ENCODE measurements around the gene NLN. TPM values are rescaled to one million over a fixed set of nuclear protein-coding genes. Genes with fewer than 3 reads are reported as not detected.
"Not testable (repeated sequence)": the region's sequence is repeated elsewhere in the genome, so short reads cannot be mapped to it uniquely, and the experiment has no call there.

NLN gene
- total and polyA plus RNA-seq, 5 experiments from 2014 or later, result 2.3 to 7.2 (median 4.4) TPM

DNA sequence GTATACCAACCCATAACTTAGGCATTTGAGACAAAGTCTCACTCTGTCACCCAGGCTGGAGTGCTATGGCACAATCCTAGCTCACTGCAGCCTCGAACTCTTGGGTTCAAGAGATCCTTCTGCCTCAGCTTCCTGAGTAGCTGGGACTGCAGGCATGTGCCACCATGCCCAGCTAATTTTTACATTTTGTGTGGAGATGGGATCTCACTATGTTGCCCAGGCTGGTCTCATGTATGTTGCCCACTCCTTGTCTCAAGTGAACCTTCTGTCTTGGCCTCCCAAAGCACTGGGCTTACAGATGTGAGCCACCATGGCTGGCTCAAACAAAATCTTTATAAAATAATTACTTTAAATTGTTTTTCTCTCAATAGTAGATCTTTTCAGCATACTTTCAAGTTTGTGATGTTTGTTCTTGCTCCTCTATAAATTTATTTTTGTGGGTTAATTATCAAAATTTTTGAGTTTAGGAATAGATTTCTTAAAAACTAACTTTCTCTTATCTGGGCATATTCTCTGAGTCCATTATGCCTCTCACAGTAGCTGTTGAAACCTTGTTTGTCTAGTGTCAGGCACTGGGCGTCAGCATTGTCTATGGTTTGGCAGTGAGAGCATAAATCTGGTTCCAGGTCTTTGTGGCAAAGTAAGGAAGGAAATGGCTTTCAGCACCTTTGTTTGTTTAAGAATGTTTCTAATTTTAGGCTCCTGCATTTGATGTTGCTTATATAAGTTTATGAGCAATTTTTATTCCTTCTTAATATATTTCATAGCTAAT is 38.7 kb downstream of the NLN start:
- POLR2A ChIA-PET, result interaction anchor here (1.0 to 1.9 kb wide), 7 partner anchors 20 to 413 kb away, joined by 3 to 7 read pairs (median 4); partner anchors contain the start of genes ERBIN and SREK1
- ATAC-seq, result peak; percentile 100
- H3K36me3 Mint-ChIP-seq, result peaks cover 0 to 2% (median 0%) of the 10 kb centered on the region in 3 donors
- H3K4me1 Mint-ChIP-seq, result peaks cover 2 to 7% (median 4%) of the 10 kb centered on the region in 4 donors
- peak overlapping the region in 5 of 10 donors; percentile 3 to 39 (median 9) for H3K27ac Mint-ChIP-seq
- DNase-seq, result peak; percentile 13 to 79 (median 62)
- no peaks in the 10 kb centered on the region for H3K27me3 Mint-ChIP-seq
- peak overlapping the region in 2 of 10 donors; percentile 2 to 22 for H3K4me3 Mint-ChIP-seq
- no peaks in the 10 kb centered on the region for H3K9me3 Mint-ChIP-seq

DNA sequence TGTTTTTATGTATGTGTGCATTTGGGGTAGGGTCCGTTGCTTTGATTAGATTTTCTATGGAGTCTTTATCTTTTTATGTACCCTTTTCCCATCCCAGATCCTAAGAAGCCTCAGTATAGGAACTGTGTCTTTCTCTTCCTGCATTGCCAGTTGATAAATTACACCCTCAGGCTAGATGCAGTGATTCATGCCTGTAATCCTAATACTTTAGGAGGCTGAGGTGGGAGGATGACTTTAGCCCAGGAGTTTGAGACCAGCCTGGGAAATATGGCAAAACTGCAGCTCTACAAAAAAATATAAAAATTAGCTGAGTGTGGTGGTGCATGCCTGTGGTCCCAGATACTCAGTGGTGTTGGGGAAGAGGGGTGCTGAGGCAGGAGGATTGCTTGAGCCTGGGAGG is 40.2 kb downstream of the NLN start:
- Mint-ChIP-seq H3K4me1 (peaks cover 3 to 7% (median 5%) of the 10 kb centered on the region in 4 donors), H3K9me3 (peaks cover 0 to 8% (median 0%) of the 10 kb centered on the region in 9 donors), H3K27ac (peak overlapping the region in 1 of 10 donors; percentile 28), H3K36me3 (peaks cover 0 to 7% (median 4%) of the 10 kb centered on the region in 3 donors), H3K27me3 (peaks cover 0 to 2% (median 0%) of the 10 kb centered on the region in 5 donors), H3K4me3 (no peak overlapping the region)
- DNase-seq (no peak), ATAC-seq (no peak)
- POLR2A ChIA-PET, result interaction anchor here (1.3 to 1.9 kb wide), 2 partner anchors 164 to 166 kb away, joined by 3 to 6 read pairs; partner anchors contain the start of gene ERBIN

DNA sequence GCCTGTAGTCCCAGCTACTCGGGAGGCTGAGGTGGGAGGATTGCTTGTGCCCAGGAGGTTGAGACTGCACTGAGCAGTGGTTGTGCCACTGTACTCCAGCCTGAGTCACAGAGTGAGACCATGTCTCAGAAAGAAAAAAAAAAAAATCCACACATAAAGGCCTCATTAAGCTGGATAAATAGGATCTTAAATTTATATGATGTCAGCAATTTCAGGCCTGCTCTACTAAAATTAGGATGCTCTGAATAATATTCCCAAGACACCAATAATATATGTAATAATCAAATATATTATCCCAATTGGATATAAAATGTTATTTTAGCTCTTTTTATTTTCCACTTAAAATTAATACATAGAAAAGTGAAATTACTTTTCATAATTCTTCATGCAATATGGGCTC is 43.6 kb downstream of the NLN start:
- Mint-ChIP-seq H3K27ac (no peak overlapping the region), H3K9me3 (peaks cover 0 to 15% (median 3%) of the 10 kb centered on the region in 9 donors), H3K4me1 (peaks cover 3 to 6% (median 5%) of the 10 kb centered on the region in 4 donors), H3K36me3 (peaks cover 0 to 10% (median 9%) of the 10 kb centered on the region in 3 donors), H3K4me3 (no peak overlapping the region), H3K27me3 (peaks cover 0 to 2% (median 0%) of the 10 kb centered on the region in 5 donors)
- DNase-seq (no peak), ATAC-seq (no peak)
- POLR2A ChIA-PET, result interaction anchor here (0.7 kb wide), 1 partner anchor 146 kb away, joined by 4 read pairs; no protein-coding TSS in a partner anchor

DNA sequence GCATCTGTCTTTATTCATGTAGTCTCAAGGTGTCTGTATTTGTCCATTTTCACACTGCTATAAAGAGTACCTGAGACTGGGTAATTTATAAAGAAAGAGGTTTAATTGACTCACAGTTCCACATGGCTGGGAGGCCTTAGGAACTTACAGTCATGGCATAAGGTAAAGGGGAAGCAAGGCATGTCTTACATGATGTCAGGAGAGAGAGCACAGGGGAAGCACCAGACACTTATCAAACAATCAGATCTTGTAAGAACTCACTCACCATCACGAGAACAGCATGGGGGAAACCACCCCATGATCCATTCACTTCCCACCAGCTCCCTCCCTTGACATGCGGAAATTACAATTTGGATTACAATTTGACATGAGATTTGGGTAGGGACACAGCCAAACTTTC is 44.2 kb downstream of the NLN start:
- ATAC-seq (no peak), DNase-seq (no peak)
- peaks cover 0 to 15% (median 3%) of the 10 kb centered on the region in 9 donors for H3K9me3 Mint-ChIP-seq
- H3K4me3 Mint-ChIP-seq, result no peak overlapping the region
- peaks cover 0 to 10% (median 9%) of the 10 kb centered on the region in 3 donors for H3K36me3 Mint-ChIP-seq
- H3K27me3 Mint-ChIP-seq, result peaks cover 0 to 2% (median 0%) of the 10 kb centered on the region in 5 donors
- peaks cover 0 to 2% (median 1%) of the 10 kb centered on the region in 4 donors for H3K4me1 Mint-ChIP-seq
- peak overlapping the region in 2 of 10 donors; percentile 14 to 44 for H3K27ac Mint-ChIP-seq
- POLR2A ChIA-PET, result interaction anchor here (0.7 kb wide), 1 partner anchor 146 kb away, joined by 4 read pairs; no protein-coding TSS in a partner anchor

- H3K27me3 Mint-ChIP-seq, result peaks cover 0 to 2% (median 0%) of the 10 kb centered on the region in 5 donors
- peaks cover 0 to 2% (median under 1%) of the 10 kb centered on the region in 4 donors for H3K4me1 Mint-ChIP-seq
- no peak for ATAC-seq
- H3K27ac Mint-ChIP-seq, result peak overlapping the region in 1 of 10 donors; percentile 14
- H3K36me3 Mint-ChIP-seq, result peaks cover 0 to 10% (median 9%) of the 10 kb centered on the region in 3 donors
- H3K4me3 Mint-ChIP-seq, result no peak overlapping the region
- DNase-seq, result no peak
- POLR2A ChIA-PET, result no interaction called here
- peaks cover 0 to 15% (median 3%) of the 10 kb centered on the region in 9 donors for H3K9me3 Mint-ChIP-seq
These were observed 44.8 kb downstream of the NLN start for GRCh38 chr5:65766781-65767180.

GRCh38 chr5:65767565-65767964 is 45.6 kb downstream of the NLN start:
- peaks cover 0 to 2% (median 0%) of the 10 kb centered on the region in 4 donors for H3K4me1 Mint-ChIP-seq
- ATAC-seq, result no peak
- H3K27ac Mint-ChIP-seq, result peak overlapping the region in 1 of 10 donors; percentile 29
- no peak for DNase-seq
- peaks cover 0 to 10% (median 9%) of the 10 kb centered on the region in 3 donors for H3K36me3 Mint-ChIP-seq
- H3K27me3 Mint-ChIP-seq, result peaks cover 0 to 2% (median 0%) of the 10 kb centered on the region in 5 donors
- POLR2A ChIA-PET, result no interaction called here
- peaks cover 0 to 15% (median 3%) of the 10 kb centered on the region in 9 donors for H3K9me3 Mint-ChIP-seq
- H3K4me3 Mint-ChIP-seq, result no peak overlapping the region

DNA sequence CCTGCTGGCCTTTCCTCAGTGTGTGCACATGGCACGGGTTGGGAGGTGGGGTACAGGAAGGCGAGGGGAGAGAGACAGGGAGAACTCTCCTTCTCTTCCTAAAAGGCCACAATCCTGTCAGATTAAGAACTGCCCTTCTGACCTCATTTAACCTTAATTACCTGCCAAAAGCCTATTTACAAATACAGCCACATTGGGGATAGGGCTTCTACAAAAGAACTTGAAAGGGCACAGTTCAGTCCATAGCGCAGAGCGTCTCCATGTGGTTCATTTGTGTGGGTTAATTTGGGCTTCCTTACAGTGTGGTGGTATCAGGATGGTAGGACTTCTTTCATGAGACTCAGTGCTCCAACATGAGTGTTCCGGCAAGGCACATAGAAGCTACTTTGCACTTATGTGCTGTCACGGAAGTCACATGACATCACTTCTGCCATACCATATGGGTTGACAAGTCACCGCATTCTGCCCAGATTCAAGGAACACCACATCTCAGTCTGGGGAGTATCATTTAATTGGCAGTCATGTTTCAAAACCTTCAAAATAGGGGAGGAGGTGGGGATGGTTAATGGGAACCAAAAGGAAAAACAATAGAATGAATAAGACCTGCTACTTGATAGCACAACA is 46.8 kb downstream of the NLN start:
- Mint-ChIP-seq H3K4me1 (peaks cover 0 to 2% (median 0%) of the 10 kb centered on the region in 4 donors), H3K27ac (peak overlapping the region in 1 of 10 donors; percentile 0), H3K4me3 (no peak overlapping the region), H3K27me3 (peaks cover 0 to 2% (median 0%) of the 10 kb centered on the region in 5 donors), H3K9me3 (peaks cover 0 to 15% (median 3%) of the 10 kb centered on the region in 9 donors), H3K36me3 (peaks cover 0 to 10% (median 8%) of the 10 kb centered on the region in 3 donors)
- DNase-seq (no peak), ATAC-seq (no peak)
- POLR2A ChIA-PET, result no interaction called here

DNA sequence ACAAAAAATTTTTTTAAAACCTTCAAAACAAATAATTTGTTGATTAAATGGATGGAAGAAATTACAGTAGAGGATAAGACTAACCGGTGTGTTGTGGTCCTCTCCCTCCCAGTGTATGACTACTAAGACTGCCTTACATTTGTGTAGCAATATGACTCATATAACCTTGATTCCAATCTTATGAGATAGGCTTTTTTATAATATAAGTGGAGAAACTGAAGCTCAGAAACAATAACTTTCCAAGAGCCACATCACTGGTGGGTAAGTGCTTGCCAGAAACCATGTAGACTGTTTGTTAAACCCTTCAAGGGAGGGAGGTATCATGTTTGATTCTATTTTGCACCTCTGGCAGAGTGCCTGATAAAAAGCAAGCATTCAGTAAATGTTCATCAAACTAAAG is 47.5 kb downstream of the NLN start:
- no peak for ATAC-seq
- H3K4me1 Mint-ChIP-seq, result peaks cover 0 to 2% (median 0%) of the 10 kb centered on the region in 4 donors
- no peak for DNase-seq
- no peak overlapping the region for H3K4me3 Mint-ChIP-seq
- H3K36me3 Mint-ChIP-seq, result peaks cover 0 to 10% (median 10%) of the 10 kb centered on the region in 3 donors
- H3K27ac Mint-ChIP-seq, result no peak overlapping the region
- POLR2A ChIA-PET, result no interaction called here
- peaks cover 0 to 15% (median 3%) of the 10 kb centered on the region in 9 donors for H3K9me3 Mint-ChIP-seq
- H3K27me3 Mint-ChIP-seq, result peaks cover 0 to 2% (median 0%) of the 10 kb centered on the region in 5 donors

GRCh38 chr5:65771266-65771665 is 49.3 kb downstream of the NLN start:
- Mint-ChIP-seq H3K27ac (no peak overlapping the region), H3K9me3 (peaks cover 0 to 12% (median 3%) of the 10 kb centered on the region in 9 donors), H3K4me1 (no peaks in the 10 kb centered on the region), H3K36me3 (peaks cover 0 to 8% (median 7%) of the 10 kb centered on the region in 3 donors), H3K27me3 (peaks cover 0 to 2% (median 0%) of the 10 kb centered on the region in 5 donors), H3K4me3 (no peak overlapping the region)
- DNase-seq (no peak), ATAC-seq (no peak)
- POLR2A ChIA-PET, result no interaction called here

DNA sequence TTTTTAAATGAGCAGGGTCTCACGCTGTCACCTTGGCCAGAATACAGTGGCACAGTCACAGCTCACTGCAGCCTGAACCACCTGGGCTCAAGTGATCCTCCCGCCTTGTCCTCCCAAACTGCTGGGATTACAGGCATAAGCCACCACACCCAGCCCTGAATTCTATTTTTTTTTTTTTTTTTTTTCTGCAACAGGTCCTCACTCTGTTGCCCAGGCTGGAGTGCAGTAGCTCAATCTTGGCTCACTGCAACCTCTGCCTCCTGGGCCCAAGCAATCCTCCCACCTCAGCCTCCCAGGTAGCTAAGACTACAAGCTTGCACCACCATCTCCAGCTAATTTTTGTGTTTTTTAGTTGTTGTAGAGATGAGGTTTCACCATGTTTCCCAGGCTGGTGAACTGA is 51.0 kb downstream of the NLN start:
- POLR2A ChIA-PET, H3K36me3 Mint-ChIP-seq, H3K27me3 Mint-ChIP-seq, H3K27ac Mint-ChIP-seq, H3K4me1 Mint-ChIP-seq, H3K4me3 Mint-ChIP-seq, DNase-seq, H3K9me3 Mint-ChIP-seq, ATAC-seq: not testable (repeated sequence)

DNA sequence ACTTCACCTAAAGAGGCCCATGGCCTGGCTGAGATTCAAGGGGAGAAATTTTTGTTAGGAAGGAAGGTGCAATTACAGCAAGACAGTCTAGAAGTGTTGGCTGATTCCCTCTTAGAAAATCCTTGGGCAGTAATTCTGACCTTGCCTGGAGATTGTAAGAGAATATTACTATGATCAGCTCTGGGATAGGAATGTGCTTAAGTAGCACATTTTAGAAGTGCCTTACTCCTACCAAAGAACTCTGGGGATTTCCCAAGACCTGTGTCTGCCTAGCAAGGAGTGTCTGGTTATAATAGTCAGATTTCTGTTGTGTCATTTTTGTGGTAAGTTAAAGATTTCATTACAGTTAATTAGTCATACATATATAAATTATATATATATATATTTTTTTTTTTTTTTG is 52.3 kb downstream of the NLN start:
- DNase-seq (no peak), ATAC-seq (no peak)
- Mint-ChIP-seq H3K27me3 (no peaks in the 10 kb centered on the region), H3K4me1 (peaks cover 3 to 13% (median 5%) of the 10 kb centered on the region in 4 donors), H3K36me3 (peaks cover 0 to 7% (median 0%) of the 10 kb centered on the region in 3 donors), H3K27ac (no peak overlapping the region), H3K4me3 (no peak overlapping the region), H3K9me3 (no peaks in the 10 kb centered on the region)
- POLR2A ChIA-PET, result no interaction called here

- Mint-ChIP-seq H3K9me3 (no peaks in the 10 kb centered on the region), H3K4me1 (peaks cover 9 to 20% (median 11%) of the 10 kb centered on the region in 4 donors), H3K4me3 (no peak overlapping the region), H3K27ac (no peak overlapping the region), H3K27me3 (no peaks in the 10 kb centered on the region), H3K36me3 (peaks cover 0 to 7% (median 1%) of the 10 kb centered on the region in 3 donors)
- POLR2A ChIA-PET, result no interaction called here
- no peak for DNase-seq
- no peak for ATAC-seq
These were observed 53.5 kb downstream of the NLN start for GRCh38 chr5:65775476-65775875.
